ENCODE data around the gene ORMDL2. TPM values are rescaled to one million over a fixed set of nuclear protein-coding genes. Genes with fewer than 3 reads are reported as not detected.

The ORMDL2 gene
- total RNA-seq, 6 donors from 2014 or later, result 9.4 to 62.9 (median 20.2) TPM

DNA sequence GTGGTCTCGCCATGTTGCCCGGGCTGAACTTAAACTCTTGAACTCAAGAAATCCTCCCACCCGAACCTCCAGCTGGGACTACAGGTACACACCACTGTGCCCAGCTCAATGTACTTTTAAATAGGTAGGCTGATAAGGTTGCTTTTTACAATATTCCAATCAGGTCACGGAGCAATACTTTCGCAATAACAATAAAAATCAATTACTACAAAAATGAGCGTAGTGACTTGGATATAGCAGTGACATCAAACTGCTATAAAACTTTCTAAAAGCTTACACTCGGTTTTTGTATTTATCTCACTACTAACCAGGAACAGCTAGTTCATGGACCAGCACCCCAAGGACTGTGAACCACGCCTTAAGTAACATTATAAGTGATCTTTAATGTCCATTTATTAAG, 10.9 kb upstream of the ORMDL2 start:
- no peak for DNase-seq
- no peak for ATAC-seq (ENCODE audit: low FRiP score in 2 of 2)
- H3K4me1 ChIP-seq, result no peaks in the 10 kb centered on the region
- no peaks in the 10 kb centered on the region for H3K9me3 ChIP-seq
- 96% methylated on average over 8 of the region's 8 CpGs for WGBS, 2 donors
- peaks cover 0 to 55% (median 27%) of the 10 kb centered on the region in 4 donors for H3K36me3 ChIP-seq
- TF ChIP-seq POLR2A (IDR thresholded peaks at IDR 0.05) (no peak), POLR2AphosphoS5 (IDR thresholded peaks at IDR 0.05) (no peak), EP300 (IDR thresholded peaks at IDR 0.05) (no peak)
- TF ChIP-seq, protein P1, sequence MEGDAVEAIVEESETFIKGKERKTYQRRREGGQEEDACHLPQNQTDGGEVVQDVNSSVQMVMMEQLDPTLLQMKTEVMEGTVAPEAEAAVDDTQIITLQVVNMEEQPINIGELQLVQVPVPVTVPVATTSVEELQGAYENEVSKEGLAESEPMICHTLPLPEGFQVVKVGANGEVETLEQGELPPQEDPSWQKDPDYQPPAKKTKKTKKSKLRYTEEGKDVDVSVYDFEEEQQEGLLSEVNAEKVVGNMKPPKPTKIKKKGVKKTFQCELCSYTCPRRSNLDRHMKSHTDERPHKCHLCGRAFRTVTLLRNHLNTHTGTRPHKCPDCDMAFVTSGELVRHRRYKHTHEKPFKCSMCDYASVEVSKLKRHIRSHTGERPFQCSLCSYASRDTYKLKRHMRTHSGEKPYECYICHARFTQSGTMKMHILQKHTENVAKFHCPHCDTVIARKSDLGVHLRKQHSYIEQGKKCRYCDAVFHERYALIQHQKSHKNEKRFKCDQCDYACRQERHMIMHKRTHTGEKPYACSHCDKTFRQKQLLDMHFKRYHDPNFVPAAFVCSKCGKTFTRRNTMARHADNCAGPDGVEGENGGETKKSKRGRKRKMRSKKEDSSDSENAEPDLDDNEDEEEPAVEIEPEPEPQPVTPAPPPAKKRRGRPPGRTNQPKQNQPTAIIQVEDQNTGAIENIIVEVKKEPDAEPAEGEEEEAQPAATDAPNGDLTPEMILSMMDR (IDR thresholded peaks at IDR 0.05), result no peak
- H3K4me3 ChIP-seq, result no peak overlapping the region
- no peaks in the 10 kb centered on the region for H3K27me3 ChIP-seq
- no peak overlapping the region for H3K27ac ChIP-seq

DNA sequence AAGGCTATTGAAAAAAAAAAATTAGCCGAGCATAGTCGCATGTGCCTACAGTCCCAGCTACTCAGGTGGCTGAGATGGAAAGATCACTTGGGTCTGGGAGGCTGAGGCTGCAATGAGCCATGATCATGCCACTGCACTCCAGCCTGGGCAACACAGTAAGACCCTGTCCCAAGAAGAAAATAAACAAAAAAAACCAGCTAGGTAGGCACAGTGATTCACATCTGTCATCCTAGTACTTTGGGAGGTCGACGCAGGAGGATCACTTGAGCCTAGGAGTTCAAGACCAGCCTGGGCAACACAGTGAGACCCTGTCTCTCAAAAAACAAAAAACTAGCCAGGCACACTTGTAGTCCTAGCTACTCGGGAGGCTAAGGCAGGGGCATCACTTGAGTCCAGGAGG, 8.6 kb upstream of the ORMDL2 start:
- WGBS, 2 donors, result 85 to 87% methylated on average over 5 of the region's 5 CpGs
- peaks cover 0 to 19% (median 7%) of the 10 kb centered on the region in 4 donors for H3K4me1 ChIP-seq
- no peaks in the 10 kb centered on the region for H3K9me3 ChIP-seq
- H3K36me3 ChIP-seq, result peaks cover 0 to 39% (median 17%) of the 10 kb centered on the region in 4 donors
- ATAC-seq (ENCODE audit: low FRiP score in 2 of 2), result no peak
- TF ChIP-seq POLR2AphosphoS5 (IDR thresholded peaks at IDR 0.05) (no peak), EP300 (IDR thresholded peaks at IDR 0.05) (no peak), POLR2A (IDR thresholded peaks at IDR 0.05) (no peak)
- TF ChIP-seq, protein P1 (IDR thresholded peaks at IDR 0.05), result no peak
- H3K27ac ChIP-seq, result no peak overlapping the region
- DNase-seq, result no peak
- no peaks in the 10 kb centered on the region for H3K27me3 ChIP-seq
- H3K4me3 ChIP-seq, result no peak overlapping the region

DNA sequence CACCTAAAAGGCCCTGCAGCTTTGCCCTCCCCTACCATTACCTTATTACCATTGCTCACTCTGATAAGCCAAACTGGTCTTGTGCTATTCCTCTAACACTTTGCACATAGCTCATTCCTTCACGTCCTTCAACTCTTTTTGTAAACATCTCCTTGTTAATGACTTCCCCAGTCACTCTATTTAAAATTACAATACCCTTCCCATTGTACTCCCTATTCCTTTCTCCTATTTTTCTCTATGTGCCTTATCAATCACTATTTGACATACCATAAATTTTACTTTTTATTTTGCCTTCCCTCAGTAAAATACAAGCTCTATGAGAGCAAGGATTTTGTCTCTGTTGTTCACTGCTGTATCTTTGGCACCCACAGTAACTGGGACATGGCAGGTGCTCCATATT, 5.8 kb upstream of the ORMDL2 start:
- no peaks in the 10 kb centered on the region for H3K9me3 ChIP-seq
- 15 to 17% methylated on average over 1 of the region's 1 CpG for WGBS, 2 donors
- DNase-seq (no peak), ATAC-seq (ENCODE audit: low FRiP score in 2 of 2) (no peak)
- TF ChIP-seq POLR2A (IDR thresholded peaks at IDR 0.05) (no peak), EP300 (IDR thresholded peaks at IDR 0.05) (no peak), POLR2AphosphoS5 (IDR thresholded peaks at IDR 0.05) (no peak)
- TF ChIP-seq, protein P1 (IDR thresholded peaks at IDR 0.05), result no peak
- no peak overlapping the region for H3K4me3 ChIP-seq
- H3K27ac ChIP-seq, result no peak overlapping the region
- H3K36me3 ChIP-seq, result peaks cover 0 to 30% (median 18%) of the 10 kb centered on the region in 4 donors
- H3K27me3 ChIP-seq, result no peaks in the 10 kb centered on the region
- H3K4me1 ChIP-seq, result peaks cover 20 to 45% (median 29%) of the 10 kb centered on the region in 4 donors

DNA sequence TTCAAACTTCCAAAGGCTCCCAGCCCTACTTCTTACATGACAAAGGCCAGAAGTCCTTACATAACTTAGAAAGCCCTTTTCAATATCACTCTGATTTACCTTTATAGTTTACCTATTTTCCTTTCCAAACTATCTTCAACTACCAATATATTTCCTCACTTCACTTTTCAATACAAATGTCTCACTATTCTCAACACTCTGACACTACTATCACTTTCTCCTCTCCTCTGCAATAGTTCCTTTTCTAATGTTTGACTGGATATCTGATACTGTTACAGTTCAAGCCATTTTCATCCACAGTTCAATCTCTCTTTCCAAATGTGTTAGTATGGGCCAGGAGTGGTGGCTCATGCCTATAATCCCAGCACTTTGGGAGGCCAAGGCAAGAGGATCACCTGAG, 3.6 kb upstream of the ORMDL2 start:
- TF ChIP-seq EP300 (IDR thresholded peaks at IDR 0.05) (no peak), POLR2AphosphoS5 (IDR thresholded peaks at IDR 0.05) (no peak), POLR2A (IDR thresholded peaks at IDR 0.05) (no peak)
- TF ChIP-seq, protein P1 (IDR thresholded peaks at IDR 0.05), result no peak
- H3K4me1 ChIP-seq, result peaks cover 27 to 54% (median 39%) of the 10 kb centered on the region in 4 donors
- H3K27ac ChIP-seq, result no peak overlapping the region
- ATAC-seq (ENCODE audit: low FRiP score in 2 of 2), result no peak
- H3K9me3 ChIP-seq, result no peaks in the 10 kb centered on the region
- H3K27me3 ChIP-seq, result no peaks in the 10 kb centered on the region
- H3K36me3 ChIP-seq, result peaks cover 0 to 19% (median 5%) of the 10 kb centered on the region in 4 donors
- no peak for DNase-seq
- H3K4me3 ChIP-seq, result no peak overlapping the region

DNA sequence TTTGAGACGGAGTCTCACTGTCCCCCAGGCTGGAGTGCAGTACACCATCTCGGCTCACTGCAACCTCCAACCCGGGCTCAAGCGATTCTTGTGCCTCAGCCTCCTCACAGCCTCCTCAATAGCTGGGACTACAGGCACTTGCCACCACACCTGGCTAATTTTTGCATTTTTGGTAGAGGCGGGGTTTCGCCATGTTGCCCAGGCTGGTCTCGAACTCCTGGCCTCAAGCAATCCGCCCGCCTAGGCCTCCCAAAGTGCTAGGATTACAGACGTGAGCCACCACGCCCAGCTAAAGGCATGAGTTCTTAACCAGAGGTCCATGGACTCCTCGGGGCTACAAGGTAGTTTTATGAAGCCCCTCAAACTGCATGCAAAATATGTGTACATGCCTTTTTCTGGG, 2.4 kb upstream of the ORMDL2 start:
- no peak overlapping the region for H3K4me3 ChIP-seq
- 83 to 84% methylated on average over 11 to 12 of the region's 12 CpGs for WGBS, 2 donors

More for the DNA sequence above, 2.4 kb upstream of the ORMDL2 start:
- Histone ChIP-seq H3K9me3 (no peaks in the 10 kb centered on the region), H3K4me1 (peaks cover 27 to 54% (median 39%) of the 10 kb centered on the region in 4 donors), H3K27ac (no peak overlapping the region), H3K36me3 (peaks cover 0 to 26% (median 12%) of the 10 kb centered on the region in 4 donors), H3K27me3 (no peaks in the 10 kb centered on the region)
- ATAC-seq (ENCODE audit: low FRiP score in 2 of 2) (no peak), DNase-seq (no peak)
- TF ChIP-seq EP300 (IDR thresholded peaks at IDR 0.05) (no peak), POLR2AphosphoS5 (IDR thresholded peaks at IDR 0.05) (no peak)

Data from upper lobe of left lung (tissue), 6 donors.